Loucy (cell line): ENCODE data around the gene SAMSN1.
A peak's percentile ranks its signal among the peaks of the same experiment; 100 is the strongest.

ENCODE experiments used
- H2AFZ ChIP-seq: fragments of 200-600 bp; sonication (generic); 2 replicates; pipeline ENCODE4 v1.6.0; 2016; ENCODE audit warnings: antibody characterized with exemption, mild to moderate bottlenecking, low read length, moderate library complexity
- H3F3A ChIP-seq: fragments of 200-600 bp; 2 replicates; pipeline ENCODE4 v1.6.0; 2016; ENCODE audit warnings: antibody characterized with exemption, low read depth, mild to moderate bottlenecking
- H3K27me3 ChIP-seq: fragments of 200-600 bp; sonication (generic); 2 replicates; pipeline ENCODE4 v1.6.1; 2014; ENCODE audit warnings: low read length, mild to moderate bottlenecking; ENCODE audit not compliant: insufficient read depth, poor library complexity, severe bottlenecking
- H3K36me3 ChIP-seq: fragments of 200-600 bp; sonication (generic); 2 replicates; pipeline ENCODE4 v1.6.1; 2016; ENCODE audit warnings: low read length; ENCODE audit not compliant: insufficient read depth
- H3K4me1 ChIP-seq: fragments of 200-600 bp; sonication (generic); 2 replicates; pipeline ENCODE4 v1.5.1; 2014; ENCODE audit warnings: low read length, mild to moderate bottlenecking; ENCODE audit not compliant: insufficient read depth, poor library complexity, severe bottlenecking
- H3K4me2 ChIP-seq: fragments of 200-600 bp; sonication (generic); 2 replicates; pipeline ENCODE4 v1.6.0; 2014; ENCODE audit warnings: antibody characterized with exemption, low read length, low read depth, mild to moderate bottlenecking; ENCODE audit not compliant: poor library complexity, severe bottlenecking
- H3K4me3 ChIP-seq: fragments of 200-600 bp; sonication (generic); 2 replicates; pipeline ENCODE4 v1.5.1; 2014; ENCODE audit warnings: low read length, mild to moderate bottlenecking, mixed read lengths; ENCODE audit not compliant: poor library complexity, severe bottlenecking
- H3K79me2 ChIP-seq: fragments of 200-600 bp; sonication (generic); 2 replicates; pipeline ENCODE4 v1.6.1; 2014; ENCODE audit warnings: low read length; ENCODE audit not compliant: insufficient read depth
- H3K9ac ChIP-seq: fragments of 200-600 bp; sonication (generic); 2 replicates; pipeline ENCODE4 v1.6.0; 2014; ENCODE audit warnings: mild to moderate bottlenecking, low read depth, low read length, moderate library complexity; ENCODE audit not compliant: poor library complexity, severe bottlenecking
- H3K9me2 ChIP-seq: fragments of 200-600 bp; sonication (generic); replicated peaks from 2 replicates; pipeline ENCODE4 v1.6.1; 2016; ENCODE audit warnings: low read depth, low read length, mixed read lengths
- H3K9me3 ChIP-seq: fragments of 200-600 bp; sonication (generic); 2 replicates; pipeline ENCODE4 v1.6.1; 2014; ENCODE audit warnings: mild to moderate bottlenecking, antibody characterized with exemption, low read length, low read depth; ENCODE audit not compliant: insufficient read depth
- H4K20me1 ChIP-seq: fragments of 200-600 bp; sonication (generic); 2 replicates; pipeline ENCODE4 v1.6.0; 2014; ENCODE audit warnings: antibody characterized with exemption, low read length, mild to moderate bottlenecking; ENCODE audit not compliant: insufficient read depth, poor library complexity, severe bottlenecking
- CTCF ChIP-seq: fragments of 200-600 bp; sonication (generic); conservative IDR thresholded peaks from 2 replicates; pipeline ENCODE4 v1.5.1; 2014; ENCODE audit warnings: mild to moderate bottlenecking, antibody characterized with exemption, low read length
- EZH2phosphoT487 ChIP-seq: fragments of 200-600 bp; IDR thresholded peaks from 2 replicates; pipeline ENCODE4 v1.6.1; 2018; ENCODE audit warnings: antibody characterized with exemption, mild to moderate bottlenecking, moderate library complexity, borderline replicate concordance

SAMSN1 gene

GRCh38 chr21:14457762-14458161 is 88.4 kb downstream of the SAMSN1 start:
- Histone ChIP-seq H3K9ac (no peak overlapping the region), H3K4me2 (no peak overlapping the region), H3K9me3 (no peaks in the 10 kb centered on the region), H3K4me1 (peaks cover 25% of the 10 kb centered on the region), H3K36me3 (no peaks in the 10 kb centered on the region), H2AFZ (no peak overlapping the region), H3K79me2 (no peaks in the 10 kb centered on the region), H3K27me3 (no peaks in the 10 kb centered on the region), H3K9me2 (no peaks in the 10 kb centered on the region), H4K20me1 (no peaks in the 10 kb centered on the region), H3F3A (peaks cover 20% of the 10 kb centered on the region), H3K4me3 (no peak overlapping the region)
- TF ChIP-seq EZH2phosphoT487: no peak
- TF ChIP-seq CTCF: no peak

- Histone ChIP-seq H3K9ac (no peak overlapping the region), H2AFZ (no peak overlapping the region), H3K4me1 (peaks cover 33% of the 10 kb centered on the region), H3F3A (peaks cover 20% of the 10 kb centered on the region), H4K20me1 (no peaks in the 10 kb centered on the region), H3K27me3 (no peaks in the 10 kb centered on the region), H3K4me2 (no peak overlapping the region), H3K9me3 (no peaks in the 10 kb centered on the region), H3K9me2 (no peaks in the 10 kb centered on the region), H3K4me3 (no peak overlapping the region), H3K36me3 (no peaks in the 10 kb centered on the region), H3K79me2 (no peaks in the 10 kb centered on the region)
- no peak for TF ChIP-seq CTCF
- TF ChIP-seq EZH2phosphoT487: no peak
Measured at GRCh38 chr21:14456911-14457310, 89.2 kb downstream of the SAMSN1 start.

- peak overlapping the region; percentile 45 for H3K4me3 ChIP-seq
Measured at GRCh38 chr21:14454016-14455009, 91.8 kb downstream of the SAMSN1 start.

More at GRCh38 chr21:14454016-14455009, 91.8 kb downstream of the SAMSN1 start:
- TF ChIP-seq CTCF (no peak), EZH2phosphoT487 (no peak)
- peaks cover 20% of the 10 kb centered on the region for H3F3A ChIP-seq
- no peaks in the 10 kb centered on the region for H4K20me1 ChIP-seq
- no peaks in the 10 kb centered on the region for H3K36me3 ChIP-seq
- peak overlapping the region; percentile 44 for H2AFZ ChIP-seq
- no peaks in the 10 kb centered on the region for H3K79me2 ChIP-seq
- peak overlapping the region; percentile 51 for H3K9ac ChIP-seq
- peak overlapping the region; percentile 64 for H3K4me2 ChIP-seq
- H3K27me3 ChIP-seq: no peaks in the 10 kb centered on the region
- H3K9me3 ChIP-seq: no peaks in the 10 kb centered on the region
- peaks cover 50% of the 10 kb centered on the region for H3K4me1 ChIP-seq
- H3K9me2 ChIP-seq: no peaks in the 10 kb centered on the region
